ENCODE data around the gene CCDC179.

- TF ChIP-seq POLR2A (IDR thresholded peaks at IDR 0.05; ENCODE audit: low read depth, low read length) (no peak), POLR2AphosphoS5 (IDR thresholded peaks at IDR 0.05; ENCODE audit: low read depth, low read length) (no peak), SPI1 (IDR thresholded peaks at IDR 0.05; ENCODE audit: low read depth, low read length) (no peak)
Measured at GRCh38 chr11:22890227-22890626, 30.0 kb upstream of the CCDC179 start.
